Measurements from ENCODE around the gene KIF1A.

KIF1A gene

DNA sequence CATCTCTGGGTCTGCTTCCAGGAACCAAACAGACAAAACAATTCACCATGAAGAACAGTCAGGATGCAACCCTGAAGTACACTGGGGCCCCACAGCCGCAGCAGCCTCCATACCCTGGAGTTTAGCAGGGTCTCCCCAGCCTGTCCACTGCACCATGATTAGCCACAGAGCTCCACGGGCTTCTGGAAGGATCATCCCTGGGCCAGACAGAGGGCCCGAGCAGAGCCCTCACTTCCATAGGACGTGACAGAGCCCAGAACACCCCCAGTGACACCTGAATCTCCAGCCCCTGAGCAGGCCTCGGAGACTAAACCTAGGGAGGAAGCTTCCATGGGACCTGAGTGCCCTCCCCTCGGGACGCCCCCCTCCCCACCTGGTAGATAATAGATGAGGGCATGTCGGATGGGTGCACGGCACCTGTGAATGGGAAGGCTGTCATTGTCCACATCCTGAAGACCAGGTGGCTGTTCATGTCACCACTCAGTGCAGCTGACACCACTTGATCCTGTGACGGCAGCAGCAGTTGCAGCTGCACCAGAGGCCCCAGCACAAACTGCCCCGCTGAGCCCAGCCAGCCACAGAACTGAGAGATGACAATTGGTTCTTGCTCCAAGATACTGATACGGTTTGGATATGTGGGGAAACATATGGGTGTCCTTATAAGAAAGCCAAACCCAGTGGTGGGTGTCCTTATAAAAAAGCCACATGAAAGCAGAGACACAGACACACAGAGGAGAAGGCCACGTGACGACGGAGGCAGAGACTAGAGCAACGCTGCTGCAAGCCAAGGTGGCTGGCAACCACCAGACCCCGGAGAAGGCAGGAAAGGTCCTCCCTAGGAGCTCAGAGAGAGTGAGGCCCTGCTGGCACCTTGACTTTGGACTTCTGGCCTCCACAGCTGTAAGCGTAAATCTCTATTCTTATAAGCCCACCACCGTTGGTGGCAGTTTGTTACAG, 23.2 kb downstream of the KIF1A start:
- DNase-seq: peak; percentile 87

DNA sequence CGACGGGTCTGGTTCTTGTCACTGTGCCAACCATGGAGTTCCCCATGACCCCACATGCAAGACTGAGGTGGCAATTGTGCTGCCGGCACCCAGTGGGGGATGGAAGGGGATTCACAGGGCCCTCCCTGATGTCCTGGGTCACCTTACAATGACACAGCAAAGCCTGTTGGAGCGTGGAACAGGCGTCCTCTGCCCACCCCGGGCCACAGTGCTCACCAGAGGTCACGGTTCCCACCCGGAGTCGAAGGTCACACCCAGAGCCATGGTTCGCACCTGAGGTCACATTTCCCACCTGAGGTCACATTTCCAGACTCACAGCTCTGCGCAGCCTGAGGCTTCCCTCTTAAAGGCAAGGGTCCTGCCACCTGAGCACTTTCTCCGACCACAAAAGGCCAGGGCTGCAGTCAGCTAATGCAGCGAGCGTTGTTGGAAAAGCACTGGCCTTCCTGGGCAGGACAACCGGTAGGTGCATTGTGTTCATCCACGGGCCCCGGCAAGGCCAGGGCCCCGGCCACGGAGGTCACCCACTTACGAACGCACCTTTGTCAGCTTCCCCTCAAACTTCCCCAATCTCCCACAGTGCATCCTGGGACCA, 24.0 kb downstream of the KIF1A start:
- no peak for DNase-seq

DNA sequence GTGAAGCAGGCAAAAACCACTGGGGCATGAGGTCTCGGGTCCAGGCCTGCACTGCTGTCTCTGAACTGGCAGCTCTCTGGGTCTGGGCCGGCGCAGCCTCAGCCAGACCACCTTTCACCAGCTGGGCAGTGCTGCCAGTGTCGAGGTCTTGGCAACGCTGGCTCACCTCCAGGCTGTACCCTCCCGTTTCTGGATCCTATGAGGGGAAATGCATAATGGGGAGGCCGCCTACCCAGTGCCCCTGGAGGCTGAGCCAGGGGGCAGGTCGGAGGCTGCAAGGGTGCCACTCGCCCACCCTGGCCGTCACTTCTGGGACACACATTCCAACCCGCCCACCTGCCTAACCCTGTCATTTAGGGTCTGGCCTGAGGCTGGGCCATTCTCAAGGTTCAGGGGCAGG, 24.6 kb downstream of the KIF1A start:
- no peak for DNase-seq

DNA sequence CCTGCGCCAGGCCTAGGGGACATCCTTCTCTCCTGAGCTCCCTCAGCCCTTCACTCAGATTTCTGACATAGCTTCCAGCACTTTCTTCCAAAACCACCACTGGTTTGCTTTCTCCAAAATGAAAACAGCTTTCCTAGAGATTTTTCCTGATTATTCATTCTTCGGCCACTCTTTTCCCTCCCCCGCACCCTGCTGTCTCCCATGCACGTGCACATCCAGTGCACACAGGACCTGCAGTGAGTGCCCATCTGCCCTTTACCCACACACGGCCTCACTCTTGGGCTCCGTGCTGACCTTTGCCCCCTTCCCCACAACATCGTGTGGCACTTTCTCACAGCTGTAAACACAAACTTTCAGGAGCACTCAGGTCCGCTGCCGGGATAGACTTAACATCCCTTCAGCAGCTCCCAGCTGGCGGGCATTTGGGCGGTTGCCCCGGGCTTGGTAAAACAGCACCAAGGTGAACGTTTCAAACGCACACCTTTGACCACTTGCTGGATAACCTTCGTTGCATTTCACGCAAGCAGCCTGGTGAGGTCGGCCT, 25.8 kb downstream of the KIF1A start:
- no peak for DNase-seq

DNA sequence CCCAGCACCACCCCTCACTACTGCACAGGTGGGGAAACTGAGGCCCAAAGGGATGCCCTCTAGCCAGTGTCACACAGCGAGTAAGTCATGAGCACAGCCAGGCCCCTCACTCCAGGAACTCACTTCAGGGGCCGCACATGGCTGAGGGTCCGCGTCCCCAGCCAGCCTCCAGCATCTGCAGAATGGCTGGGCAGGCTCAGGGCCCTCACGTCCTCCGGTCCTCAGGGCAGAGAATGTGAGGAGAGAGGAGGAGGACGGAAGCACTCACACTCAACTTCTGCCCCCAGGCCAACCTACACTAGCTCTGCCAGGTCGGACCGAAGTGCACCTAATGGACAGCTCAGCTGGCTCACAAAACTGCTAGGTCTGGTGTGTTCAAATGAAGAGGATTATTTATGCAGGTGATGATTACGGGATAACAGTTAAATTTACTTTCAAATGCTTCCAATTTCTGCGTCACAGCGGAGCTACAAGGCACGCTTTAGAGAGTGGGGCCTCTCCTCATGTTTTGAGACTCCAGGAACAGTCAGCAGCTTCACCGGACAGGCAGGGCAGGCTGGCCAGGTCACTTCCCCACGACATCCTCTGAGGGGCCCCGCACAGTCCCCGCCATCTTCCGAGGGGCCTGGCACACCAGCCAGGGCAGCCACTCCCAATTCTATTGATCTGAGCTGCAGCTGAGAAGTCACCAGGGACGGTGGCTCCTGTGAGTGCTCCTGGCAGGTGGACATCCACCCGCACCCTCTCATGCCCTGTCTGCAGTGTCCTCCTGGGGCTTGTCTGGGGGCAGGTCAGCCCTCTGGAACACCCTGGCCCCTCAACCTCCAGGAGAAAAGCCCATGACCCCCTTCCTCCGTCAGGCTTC, 26.5 kb downstream of the KIF1A start:
- no peak for DNase-seq

DNA sequence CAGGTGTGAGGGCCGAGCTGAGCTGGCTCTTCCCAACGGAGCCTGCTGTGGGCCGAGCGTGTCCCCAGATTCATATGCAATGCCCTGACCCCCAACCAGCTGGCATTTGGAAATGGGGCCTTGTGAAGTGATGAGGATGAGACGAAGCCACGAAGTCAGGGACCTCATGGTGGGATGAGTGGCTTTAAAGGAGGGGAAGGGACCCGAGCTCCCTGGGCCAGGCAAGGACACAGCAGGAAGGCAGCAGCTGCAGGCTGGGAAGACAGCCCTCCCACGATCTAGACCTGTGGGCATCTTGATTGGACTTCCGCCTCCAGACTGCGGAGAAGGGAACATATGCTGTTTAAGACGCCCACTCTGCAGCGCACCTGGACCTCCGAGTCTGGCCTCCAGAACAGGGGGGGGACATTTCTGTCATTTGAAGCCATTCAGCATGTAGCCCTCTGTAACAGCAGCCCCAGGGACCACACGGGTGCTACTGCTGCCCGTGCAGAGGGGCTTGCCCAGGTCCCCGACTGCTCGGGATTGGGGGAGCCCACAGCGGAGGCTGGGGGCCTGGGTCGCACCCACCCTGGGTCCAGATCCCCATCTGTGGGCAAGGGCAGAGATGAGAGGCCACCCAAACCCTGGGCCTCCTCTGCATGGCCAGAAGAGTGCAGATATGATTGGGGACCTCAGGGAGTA, 27.2 kb downstream of the KIF1A start:
- no peak for DNase-seq

DNA sequence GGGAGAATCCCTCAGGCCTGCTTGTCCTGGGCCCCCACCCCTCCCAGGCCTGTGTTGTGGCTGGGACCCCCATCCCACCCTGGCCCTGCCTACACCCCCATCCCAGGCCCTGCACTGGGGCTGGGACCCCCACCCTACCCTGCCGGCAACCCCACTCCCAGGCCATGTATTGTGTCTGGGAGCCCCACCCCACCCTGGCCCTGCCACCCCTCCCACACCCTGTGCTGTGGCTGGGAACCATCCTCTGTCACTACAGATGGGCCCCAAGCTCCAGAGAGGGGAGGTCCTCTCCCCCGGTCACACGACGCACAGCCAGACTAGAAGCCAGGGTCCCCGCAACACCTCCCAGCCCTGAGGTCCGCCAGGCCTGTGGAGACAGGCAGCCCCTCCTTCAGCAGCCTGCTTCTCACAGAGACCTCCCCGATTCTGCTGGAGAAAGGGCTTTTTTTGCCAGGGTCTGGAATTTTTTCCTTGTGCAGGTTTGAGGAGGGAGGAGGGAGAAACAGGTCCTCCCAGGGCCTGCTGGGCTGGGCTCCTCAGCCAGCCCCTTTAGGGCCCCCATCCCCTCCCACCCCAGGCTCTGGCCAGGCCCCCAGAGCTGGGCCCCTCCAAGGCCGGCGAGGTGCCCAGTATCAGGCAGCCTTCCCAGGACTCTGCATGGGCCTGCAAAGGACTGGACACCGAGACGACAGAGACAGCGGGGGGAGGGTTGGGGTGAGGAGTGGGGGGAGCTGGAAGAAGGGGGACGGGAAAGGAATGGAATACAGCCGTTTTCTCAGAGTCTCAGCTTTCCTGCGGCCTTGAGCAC, 28.0 kb downstream of the KIF1A start:
- DNase-seq: no peak

DNA sequence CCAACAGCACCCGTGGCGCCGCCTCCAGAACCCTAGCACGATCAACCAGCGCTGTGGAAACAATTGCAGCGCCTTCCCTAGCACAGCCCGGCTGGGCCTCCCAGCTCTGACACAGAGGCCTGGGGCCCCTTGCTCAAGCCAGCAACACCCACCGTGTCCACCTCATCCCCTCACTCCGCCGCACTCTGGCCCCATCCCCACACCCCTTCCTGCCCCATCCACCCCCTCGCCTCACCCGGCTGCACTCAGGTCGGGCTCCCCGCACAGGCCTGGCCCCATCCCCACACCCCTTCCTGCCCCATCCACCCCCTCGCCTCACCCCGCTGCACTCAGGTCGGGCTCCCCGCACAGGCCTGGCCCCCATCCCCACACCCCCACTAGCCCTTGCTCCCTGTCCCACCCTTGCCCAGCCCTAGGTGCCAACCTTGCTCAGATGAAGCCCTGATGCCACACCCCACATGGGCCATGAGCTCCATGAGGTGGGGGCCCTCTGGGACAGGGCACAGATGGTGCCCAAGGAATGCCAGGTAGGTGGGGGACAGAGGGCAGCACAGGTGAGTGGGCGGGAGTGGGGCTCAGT, 28.7 kb downstream of the KIF1A start:
- no peak for DNase-seq

DNA sequence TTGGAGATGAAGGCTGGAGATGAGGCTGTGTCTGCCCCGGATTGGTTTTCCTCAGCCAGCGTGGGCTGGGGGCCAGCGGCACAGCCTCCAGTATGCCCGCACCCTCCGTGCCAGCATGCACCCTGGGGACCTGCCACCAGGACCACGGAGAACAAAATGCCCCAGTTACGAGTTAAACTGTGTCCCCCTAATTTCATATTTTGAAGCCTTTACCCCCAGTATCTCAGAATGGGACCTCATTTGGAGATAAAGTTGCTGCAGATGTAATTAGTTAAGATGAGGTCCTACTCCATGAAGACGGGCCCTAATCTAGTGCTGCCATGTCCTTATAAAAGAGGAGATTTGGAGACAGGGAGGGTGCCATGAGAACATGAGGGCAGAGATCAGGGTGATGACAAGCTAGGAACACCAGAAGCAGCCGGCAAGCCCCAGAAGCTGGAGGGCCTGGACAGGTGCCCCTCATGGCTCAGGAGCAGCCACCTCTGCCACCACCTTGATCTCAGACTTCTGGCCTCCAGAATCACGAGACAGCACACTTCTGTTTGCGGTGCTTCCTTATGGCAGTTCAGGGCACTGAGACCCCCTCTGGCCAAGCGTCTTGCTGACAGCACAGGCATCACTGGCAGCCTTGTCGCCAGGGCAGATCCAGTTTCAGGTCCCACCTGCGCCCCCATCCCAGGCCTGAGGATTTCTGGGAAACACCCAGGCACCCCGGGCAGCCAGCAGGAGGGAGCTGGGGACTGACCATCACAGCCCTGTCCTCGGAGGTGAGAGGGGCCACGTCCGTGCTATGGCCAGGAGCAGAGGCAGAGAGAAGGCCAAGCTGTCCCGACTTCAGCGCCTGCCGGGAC, 29.4 kb downstream of the KIF1A start:
- DNase-seq: no peak

DNA sequence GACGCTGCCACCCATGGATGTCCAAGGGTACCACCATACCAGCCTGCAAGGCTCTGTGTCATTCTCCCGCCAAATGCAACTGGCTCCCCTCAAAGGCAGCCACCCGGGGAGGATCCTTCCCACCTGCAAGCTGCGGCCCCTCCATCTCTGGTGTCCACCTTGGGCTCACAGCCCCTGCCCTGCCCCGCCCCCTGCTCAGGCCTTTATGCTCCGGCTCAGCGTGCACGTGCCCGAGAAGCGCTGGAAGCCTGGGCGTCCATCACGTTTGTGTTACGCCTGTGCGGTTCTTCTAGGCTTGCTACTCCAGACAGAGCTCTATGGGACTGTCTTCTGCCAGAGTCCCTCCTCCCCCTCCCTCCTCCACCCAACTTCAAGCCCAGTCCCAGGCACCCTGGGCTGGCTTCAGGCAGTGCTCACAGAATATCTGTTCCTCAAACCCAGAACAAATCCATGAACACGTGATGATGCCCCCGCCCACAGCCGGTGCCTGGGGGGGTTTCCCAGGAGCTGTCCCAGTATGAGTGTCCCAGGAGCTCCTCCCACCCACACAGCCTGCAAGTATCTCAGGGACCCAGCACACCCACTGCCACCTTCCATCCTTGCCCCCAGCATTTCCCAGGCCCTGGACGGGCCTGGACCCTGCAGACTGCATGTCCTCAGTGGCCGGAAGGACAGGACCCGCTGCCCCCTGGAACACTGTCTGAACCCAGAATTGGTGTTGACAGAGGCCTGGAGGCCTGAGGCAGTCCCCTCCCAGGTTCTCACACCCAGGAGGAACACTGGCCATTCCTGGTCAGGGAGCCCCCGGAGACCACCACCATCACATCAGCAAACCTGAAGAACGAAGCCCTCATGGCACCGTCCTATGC, 30.3 kb downstream of the KIF1A start:
- DNase-seq: no peak

DNA sequence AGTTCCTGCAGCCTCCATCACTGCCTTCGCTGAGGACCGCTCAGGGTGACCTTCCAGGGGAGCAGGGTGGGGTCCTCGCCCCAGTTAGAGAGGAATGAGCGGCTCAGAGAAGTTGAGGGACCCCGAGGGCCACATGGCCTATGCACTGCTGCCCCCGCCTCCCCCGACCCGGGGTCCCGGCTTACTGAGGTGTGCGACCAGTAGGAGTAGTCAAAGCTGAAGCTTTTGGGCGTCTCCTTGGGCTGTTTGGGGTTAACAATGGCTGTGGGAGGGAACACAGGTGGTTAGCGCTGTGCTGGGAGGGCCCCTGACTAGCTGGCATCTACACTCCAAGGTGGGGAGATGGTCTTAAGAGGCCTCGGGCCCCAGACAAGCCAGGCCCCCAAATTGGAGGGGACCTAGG, 31.0 kb downstream of the KIF1A start:
- no peak for DNase-seq

DNA sequence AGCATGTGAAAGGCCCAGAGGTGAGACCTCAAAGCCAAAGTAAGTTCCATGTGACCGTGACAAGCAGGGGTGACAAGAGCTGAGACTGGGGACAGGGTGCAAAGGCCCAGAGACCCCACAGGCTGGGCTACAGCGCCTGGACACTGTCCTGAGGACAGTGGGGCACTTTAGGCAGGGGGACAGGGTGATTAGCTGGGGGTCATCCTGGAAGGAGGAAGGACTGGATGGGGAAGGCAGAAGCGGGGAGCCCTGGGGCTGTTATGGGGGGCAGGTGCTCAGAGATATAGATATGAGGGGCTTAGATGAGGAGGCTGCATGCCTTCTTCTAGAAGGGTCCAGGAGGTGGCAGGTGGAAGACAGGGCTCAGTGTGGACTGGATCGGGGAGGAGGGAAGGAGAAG, 31.5 kb downstream of the KIF1A start:
- DNase-seq: no peak

DNA sequence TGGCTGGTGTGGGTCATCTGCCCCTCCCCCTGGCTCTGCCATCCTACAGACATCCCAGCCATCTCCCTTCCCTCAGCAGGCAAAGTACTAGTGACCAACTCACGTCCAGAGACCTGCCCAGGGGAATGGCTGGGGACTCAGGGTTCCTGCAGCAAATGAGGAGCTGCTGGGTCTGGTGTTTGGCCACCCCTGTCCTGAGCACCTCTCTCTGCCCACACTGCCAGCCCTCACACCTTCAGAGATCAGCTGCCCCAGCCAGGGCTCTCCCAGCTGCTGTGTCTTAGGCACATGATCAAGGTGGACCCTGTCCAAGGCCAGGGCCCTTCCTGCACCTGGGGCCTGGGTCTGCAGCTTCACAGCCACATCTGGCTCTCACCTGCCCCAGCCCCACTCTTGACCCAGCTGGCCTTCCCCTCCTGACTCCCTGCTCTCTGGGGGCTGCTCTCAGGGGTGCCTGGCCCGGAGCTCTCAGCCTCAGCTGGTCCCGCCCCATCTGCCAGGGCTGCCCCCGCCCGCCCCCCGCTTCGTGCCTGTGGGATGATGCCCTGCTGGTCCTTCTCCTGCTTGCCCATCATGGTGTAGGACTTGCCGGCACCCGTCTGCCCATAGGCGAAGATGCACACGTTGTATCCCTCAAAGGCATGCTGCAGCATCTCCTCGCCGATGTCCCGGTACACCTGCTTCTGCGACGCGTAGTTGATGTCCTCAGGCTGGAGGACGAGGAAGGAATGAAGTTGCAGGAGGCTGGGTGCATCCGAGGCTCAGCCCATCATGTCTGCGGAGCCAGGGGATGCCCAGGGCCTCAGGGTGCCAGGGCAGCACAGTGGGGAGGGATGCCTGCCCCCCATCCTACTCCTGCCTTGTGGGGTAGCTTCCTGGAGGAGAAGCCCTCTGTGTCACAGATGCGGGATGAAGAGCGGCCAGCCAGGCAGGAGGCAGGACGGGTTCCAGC, 32.2 kb downstream of the KIF1A start:
- DNase-seq: no peak

DNA sequence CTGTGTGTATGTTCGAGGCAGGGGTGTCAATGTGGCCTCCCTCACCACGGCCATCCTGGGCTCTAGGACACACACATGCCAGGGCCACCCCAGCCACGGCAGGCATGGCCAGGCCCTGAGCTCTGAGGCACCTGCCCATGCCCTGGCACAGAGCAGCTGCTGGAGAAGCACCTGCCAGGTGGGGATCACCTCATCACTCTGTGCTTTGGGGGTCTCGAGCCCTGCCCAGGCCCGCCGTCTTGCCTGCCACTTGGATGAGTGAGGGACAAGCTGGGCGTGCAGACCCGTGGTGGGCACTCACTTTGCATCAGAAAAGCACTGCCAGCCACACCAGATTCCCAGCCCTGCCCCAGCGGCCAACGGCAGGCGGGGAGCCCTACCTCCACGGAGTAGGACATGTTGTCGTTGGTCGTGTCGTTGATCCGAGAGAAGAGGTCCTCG, 33.1 kb downstream of the KIF1A start:
- no peak for DNase-seq

DNA sequence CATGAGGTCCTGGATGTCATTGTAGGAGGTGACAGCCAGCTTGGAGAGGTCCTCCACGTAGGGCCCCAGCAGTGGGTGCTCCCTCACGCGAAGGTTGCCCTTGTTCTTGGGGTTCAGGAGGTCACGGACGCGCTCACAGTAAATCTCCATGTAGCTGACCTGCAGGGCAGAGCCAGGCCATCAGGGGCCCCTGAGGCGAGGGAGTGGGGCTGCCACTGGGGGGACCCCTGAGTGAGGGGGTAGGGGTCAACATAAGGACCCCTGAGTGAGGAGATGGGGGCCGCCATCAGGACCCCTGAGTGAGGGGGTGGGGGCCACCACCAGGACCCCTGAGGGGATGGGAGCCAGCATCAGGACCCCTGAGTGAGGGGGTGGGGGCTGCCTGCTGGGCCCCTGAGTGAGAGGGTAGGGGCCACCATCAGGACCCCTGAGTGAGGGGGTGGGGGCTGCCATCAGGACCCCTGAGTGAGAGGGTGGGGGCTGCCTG, 33.6 kb downstream of the KIF1A start:
- no peak for DNase-seq

DNA sequence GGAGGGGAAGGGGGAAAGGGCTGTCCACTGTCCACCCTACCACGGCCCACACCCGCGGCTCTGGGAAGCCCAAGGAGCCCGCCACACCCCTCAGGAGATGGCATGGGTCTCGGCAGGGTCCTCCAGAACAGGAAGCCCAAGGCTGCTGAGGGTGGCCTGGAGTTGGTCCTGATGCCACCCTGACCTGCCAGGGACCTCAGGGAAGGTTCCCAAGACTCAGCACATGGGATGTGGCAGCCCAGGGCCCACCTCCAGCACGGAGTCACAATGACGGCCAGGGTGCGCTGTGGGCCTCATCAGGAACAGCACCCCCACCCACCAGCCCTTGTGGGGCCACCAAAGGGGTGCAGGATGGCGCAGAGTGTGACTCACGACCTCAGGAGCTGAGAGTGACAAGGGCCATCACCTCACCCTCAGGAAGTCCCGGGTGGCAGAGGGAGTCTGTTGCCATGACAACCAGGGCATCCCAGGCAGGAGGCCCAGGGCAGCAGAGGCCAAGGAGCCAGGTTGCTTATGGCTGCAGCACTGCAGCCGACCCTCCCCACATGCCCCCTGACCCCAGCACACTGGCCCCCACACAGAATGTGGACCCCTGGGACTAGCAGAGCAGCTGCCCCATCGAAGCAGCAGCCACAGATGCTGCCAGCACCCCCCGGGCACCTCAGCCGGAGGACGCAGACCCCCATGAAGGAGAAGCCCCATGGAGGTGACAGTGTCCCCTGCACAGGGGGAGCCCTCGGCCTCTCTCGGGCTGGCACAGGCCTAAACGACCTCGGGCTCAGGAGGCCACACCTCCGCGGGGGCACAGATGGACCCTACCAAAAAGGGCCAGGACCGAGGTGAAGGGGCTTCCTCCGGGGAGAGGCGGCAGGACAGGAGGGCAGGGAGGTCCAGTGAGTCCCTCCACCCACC, 34.3 kb downstream of the KIF1A start:
- DNase-seq: no peak
